ENCODE data around the gene MC1R. TPM values are rescaled to one million over a fixed set of nuclear protein-coding genes. Genes with fewer than 3 reads are reported as not detected.

MC1R gene
- total and polyA plus RNA-seq, 10 of the 15 experiments (the other 5 are each of a cell fraction or from before 2014, with no cell fraction given) = 0.06 to 2.3 (median 0.45) TPM

DNA sequence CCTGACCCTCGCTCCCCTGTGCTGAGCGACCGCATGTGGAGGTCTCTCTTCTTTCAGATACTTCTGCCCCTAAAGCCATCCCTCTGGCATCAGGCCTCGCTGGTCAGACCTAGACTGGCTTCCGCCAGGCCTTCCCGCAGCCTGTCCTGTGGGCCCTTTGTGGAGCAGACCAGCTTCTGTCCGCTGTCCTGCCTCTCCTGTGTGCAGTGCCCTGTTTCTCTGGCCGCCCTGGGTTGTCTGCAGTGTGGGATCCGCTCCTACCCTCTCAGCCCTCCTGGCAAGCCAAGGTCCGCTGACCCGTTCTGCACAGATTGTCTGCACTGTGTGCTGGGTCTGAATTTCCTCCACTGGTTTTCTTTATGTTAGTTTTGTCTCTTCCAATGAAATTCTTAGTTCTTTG lies 21.5 kb upstream of the MC1R start (continued):
- TF ChIP-seq NFYB (IDR thresholded peaks at IDR 0.05; ENCODE audit: insufficient read depth, low read depth, low read length) (no peak), RCOR1 (conservative IDR thresholded peaks at IDR 0.05; ENCODE audit: low read depth, low read length) (no peak), IKZF1 (conservative IDR thresholded peaks at IDR 0.05) (no peak), STAT3 (IDR thresholded peaks at IDR 0.05; ENCODE audit: low read depth, low read length) (no peak)
- TF ChIP-seq, protein P1, sequence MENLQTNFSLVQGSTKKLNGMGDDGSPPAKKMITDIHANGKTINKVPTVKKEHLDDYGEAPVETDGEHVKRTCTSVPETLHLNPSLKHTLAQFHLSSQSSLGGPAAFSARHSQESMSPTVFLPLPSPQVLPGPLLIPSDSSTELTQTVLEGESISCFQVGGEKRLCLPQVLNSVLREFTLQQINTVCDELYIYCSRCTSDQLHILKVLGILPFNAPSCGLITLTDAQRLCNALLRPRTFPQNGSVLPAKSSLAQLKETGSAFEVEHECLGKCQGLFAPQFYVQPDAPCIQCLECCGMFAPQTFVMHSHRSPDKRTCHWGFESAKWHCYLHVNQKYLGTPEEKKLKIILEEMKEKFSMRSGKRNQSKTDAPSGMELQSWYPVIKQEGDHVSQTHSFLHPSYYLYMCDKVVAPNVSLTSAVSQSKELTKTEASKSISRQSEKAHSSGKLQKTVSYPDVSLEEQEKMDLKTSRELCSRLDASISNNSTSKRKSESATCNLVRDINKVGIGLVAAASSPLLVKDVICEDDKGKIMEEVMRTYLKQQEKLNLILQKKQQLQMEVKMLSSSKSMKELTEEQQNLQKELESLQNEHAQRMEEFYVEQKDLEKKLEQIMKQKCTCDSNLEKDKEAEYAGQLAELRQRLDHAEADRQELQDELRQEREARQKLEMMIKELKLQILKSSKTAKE (IDR thresholded peaks at IDR 0.05; ENCODE audit: low read depth, poor library complexity, severe bottlenecking) = no peak

DNA sequence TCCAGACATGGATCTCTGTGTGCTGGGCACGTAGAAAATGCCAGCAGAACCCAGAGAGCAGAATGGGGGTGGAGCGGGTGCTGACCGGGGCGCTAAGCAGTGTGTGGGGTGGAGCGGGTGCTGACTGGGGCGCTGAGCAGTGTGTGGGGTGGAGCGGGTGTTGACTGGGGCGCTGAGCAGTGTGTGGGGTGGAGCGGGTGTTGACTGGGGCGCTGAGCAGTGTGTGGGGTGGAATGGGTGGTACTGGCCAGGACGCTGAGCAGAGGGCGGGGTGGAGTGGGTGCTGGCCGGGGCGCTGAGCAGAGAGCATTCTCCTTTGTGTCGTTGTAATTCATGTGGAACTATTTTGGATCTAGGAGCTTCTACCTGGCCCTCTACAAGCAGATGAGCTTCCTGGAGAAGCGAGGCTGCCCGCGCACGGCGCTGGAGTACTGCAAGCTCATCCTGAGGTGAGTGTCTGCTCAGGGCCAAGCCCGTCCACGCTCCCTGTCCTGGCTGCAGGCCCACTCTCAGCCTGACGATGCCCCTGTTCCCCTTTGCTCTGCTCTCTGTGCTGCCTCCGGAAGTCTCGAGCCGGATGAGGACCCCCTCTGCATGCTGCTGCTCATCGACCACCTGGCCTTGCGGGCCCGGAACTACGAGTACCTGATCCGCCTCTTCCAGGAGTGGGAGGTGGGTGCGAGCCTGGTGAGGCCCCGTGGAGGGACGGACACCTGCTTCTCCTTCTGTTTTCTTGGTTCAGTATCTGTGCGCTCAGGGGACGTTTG lies 20.3 kb upstream of the MC1R start:
- Histone ChIP-seq H3K9ac (ENCODE audit: control insufficient read depth, insufficient read depth, low read length) (no peak overlapping the region), H4K20me1 (ENCODE audit: control insufficient read depth, insufficient read depth) (no peaks in the 10 kb centered on the region), H3K9me3 (replicated peaks; ENCODE audit: control insufficient read depth, insufficient read depth, low read length) (no peaks in the 10 kb centered on the region), H3K36me3 (ENCODE audit: control insufficient read depth in 2 of 2, insufficient read depth in 2 of 2, low read length in 1 of 2) (peaks cover 29 to 37% of the 10 kb centered on the region in 2 experiments; a peak in 3 of 4 replicates), H3K4me1 (ENCODE audit: control insufficient read depth, insufficient read depth, low read length) (no peaks in the 10 kb centered on the region), H3K4me3 (no peak overlapping the region), H3K4me2 (ENCODE audit: control insufficient read depth, insufficient read depth) (no peak overlapping the region), H2AFZ (ENCODE audit: control insufficient read depth, low read depth, low read length) (no peak overlapping the region), H3K27ac (ENCODE audit: control insufficient read depth, insufficient read depth) (no peak overlapping the region), H3K79me2 (ENCODE audit: control insufficient read depth, insufficient read depth, low read length) (no peaks in the 10 kb centered on the region), H3K27me3 (replicated peaks in 1 of 2; ENCODE audit: control insufficient read depth in 2 of 2, insufficient read depth in 2 of 2, low read length in 1 of 2) (no peaks in the 10 kb centered on the region)
- DNase-seq (ENCODE audit: low read depth, low spot score) (no peak), ATAC-seq (no peak), FAIRE-seq (no peak)
- intact Hi-C loops (cut with micrococcal nuclease; ENCODE audit: unreplicated experiment) = no loop called here
- CTCF ChIA-PET = no interaction called here
- WGBS (ENCODE audit: insufficient coverage, insufficient replicate concordance, low lambda C conversion rate, missing lambda C conversion rate) = 97% methylated on average over 29 of the region's 36 CpGs
- BruUV-seq (replicated peaks) = no TSS peak
- POLR2A ChIA-PET = no interaction called here
- SMC1A ChIA-PET (ENCODE audit: uncharacterized antibody, unreplicated experiment) = no interaction called here
- in situ Hi-C loops (cut with MboI) = no loop called here
- RAD21 ChIA-PET (ENCODE audit: unreplicated experiment) = no interaction called here
- TF ChIP-seq JUND (IDR thresholded peaks at IDR 0.05; ENCODE audit: low read depth, low read length) = no peak
- no peak for TF ChIP-seq EP300 (IDR thresholded peaks at IDR 0.05; ENCODE audit: borderline replicate concordance in 1 of 2, control insufficient read depth in 1 of 2, low read depth in 2 of 2, low read length in 2 of 2)
- TF ChIP-seq, protein P2, sequence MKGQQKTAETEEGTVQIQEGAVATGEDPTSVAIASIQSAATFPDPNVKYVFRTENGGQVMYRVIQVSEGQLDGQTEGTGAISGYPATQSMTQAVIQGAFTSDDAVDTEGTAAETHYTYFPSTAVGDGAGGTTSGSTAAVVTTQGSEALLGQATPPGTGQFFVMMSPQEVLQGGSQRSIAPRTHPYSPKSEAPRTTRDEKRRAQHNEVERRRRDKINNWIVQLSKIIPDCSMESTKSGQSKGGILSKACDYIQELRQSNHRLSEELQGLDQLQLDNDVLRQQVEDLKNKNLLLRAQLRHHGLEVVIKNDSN (IDR thresholded peaks at IDR 0.05; ENCODE audit: borderline replicate concordance, extremely low read length, insufficient read depth, low read depth, low read length) = no peak
- TF ChIP-seq CHD1 (IDR thresholded peaks at IDR 0.05; ENCODE audit: low read depth, low read length) = no peak
- no peak for TF ChIP-seq NR2C1 (IDR thresholded peaks at IDR 0.05)
- TF ChIP-seq, protein P3, sequence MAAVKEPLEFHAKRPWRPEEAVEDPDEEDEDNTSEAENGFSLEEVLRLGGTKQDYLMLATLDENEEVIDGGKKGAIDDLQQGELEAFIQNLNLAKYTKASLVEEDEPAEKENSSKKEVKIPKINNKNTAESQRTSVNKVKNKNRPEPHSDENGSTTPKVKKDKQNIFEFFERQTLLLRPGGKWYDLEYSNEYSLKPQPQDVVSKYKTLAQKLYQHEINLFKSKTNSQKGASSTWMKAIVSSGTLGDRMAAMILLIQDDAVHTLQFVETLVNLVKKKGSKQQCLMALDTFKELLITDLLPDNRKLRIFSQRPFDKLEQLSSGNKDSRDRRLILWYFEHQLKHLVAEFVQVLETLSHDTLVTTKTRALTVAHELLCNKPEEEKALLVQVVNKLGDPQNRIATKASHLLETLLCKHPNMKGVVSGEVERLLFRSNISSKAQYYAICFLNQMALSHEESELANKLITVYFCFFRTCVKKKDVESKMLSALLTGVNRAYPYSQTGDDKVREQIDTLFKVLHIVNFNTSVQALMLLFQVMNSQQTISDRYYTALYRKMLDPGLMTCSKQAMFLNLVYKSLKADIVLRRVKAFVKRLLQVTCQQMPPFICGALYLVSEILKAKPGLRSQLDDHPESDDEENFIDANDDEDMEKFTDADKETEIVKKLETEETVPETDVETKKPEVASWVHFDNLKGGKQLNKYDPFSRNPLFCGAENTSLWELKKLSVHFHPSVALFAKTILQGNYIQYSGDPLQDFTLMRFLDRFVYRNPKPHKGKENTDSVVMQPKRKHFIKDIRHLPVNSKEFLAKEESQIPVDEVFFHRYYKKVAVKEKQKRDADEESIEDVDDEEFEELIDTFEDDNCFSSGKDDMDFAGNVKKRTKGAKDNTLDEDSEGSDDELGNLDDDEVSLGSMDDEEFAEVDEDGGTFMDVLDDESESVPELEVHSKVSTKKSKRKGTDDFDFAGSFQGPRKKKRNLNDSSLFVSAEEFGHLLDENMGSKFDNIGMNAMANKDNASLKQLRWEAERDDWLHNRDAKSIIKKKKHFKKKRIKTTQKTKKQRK (IDR thresholded peaks at IDR 0.05; ENCODE audit: low read depth, low read length) = no peak
- TF ChIP-seq, protein P4, sequence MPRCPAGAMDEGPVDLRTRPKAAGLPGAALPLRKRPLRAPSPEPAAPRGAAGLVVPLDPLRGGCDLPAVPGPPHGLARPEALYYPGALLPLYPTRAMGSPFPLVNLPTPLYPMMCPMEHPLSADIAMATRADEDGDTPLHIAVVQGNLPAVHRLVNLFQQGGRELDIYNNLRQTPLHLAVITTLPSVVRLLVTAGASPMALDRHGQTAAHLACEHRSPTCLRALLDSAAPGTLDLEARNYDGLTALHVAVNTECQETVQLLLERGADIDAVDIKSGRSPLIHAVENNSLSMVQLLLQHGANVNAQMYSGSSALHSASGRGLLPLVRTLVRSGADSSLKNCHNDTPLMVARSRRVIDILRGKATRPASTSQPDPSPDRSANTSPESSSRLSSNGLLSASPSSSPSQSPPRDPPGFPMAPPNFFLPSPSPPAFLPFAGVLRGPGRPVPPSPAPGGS (IDR thresholded peaks at IDR 0.05; ENCODE audit: borderline replicate concordance, insufficient read depth, low read depth, low read length, poor library complexity, severe bottlenecking) = no peak
